PC-3 (cell line): ENCODE measurements around the gene TNK2. TPM values are rescaled to one million over a fixed set of nuclear protein-coding genes. Genes with fewer than 3 reads are reported as not detected.
"Not testable (repeated sequence)": the region's sequence is repeated elsewhere in the genome, so short reads cannot be mapped to it uniquely, and the experiment has no call there.

Experiments
- ATAC-seq: fragments of 200-7000 bp; cut with Tn5 transposase; 2 replicates; pipeline ENCODE4 v1.9.1; 2020; ENCODE audit warnings: mild to moderate bottlenecking, moderate library complexity
- BruUV-seq: library from RNA; stranded (reverse); fragments of 400-500 nt; replicated peaks from 2 replicates; lab custom pipeline; 2021; lab: Mats Ljungman, UMichigan
- CTCF ChIA-PET: fragments of 300-600 bp; sonication (Branson Sonifier 250); formaldehyde crosslinking; loops from one replicate; lab custom pipeline; 2022; ENCODE audit warnings: antibody characterized with exemption; lab: Charles Lee
- POLR2A ChIA-PET: fragments of 300-600 bp; sonication (Branson Sonifier 250); formaldehyde crosslinking; loops from one replicate; lab custom pipeline; 2022; ENCODE audit warnings: antibody characterized with exemption; ENCODE audit not compliant: unreplicated experiment; lab: Charles Lee
- DNase-seq: peaks from one replicate; pipeline ENCODE4 v3.0.0-alpha.2; 2015
- H2AFZ ChIP-seq: fragments of 300-600 bp; sonication (generic); 2 replicates; pipeline ENCODE4 v1.6.0; 2016; ENCODE audit warnings: antibody characterized with exemption, low read length
- H3F3A ChIP-seq: fragments of 300-600 bp; sonication (generic); one replicate; pipeline ENCODE4 v1.6.0; 2017; ENCODE audit warnings: antibody characterized with exemption, low read length, control low read depth, mild to moderate bottlenecking; ENCODE audit not compliant: unreplicated experiment
- H3K27ac ChIP-seq: fragments of 300-600 bp; sonication (generic); 2 replicates; pipeline ENCODE4 v1.5.1; 2016; ENCODE audit warnings: mild to moderate bottlenecking, low read length
- H3K27me3 ChIP-seq: fragments of 300-600 bp; sonication (generic); 2 replicates; pipeline ENCODE4 v1.6.1; 2016; ENCODE audit warnings: low read length, mixed read lengths
- H3K36me3 ChIP-seq: fragments of 300-600 bp; sonication (generic); 2 replicates; pipeline ENCODE4 v1.6.1; 2016; ENCODE audit warnings: low read depth, mixed run types, low read length, mixed read lengths
- H3K4me1 ChIP-seq: fragments of 300-600 bp; sonication (generic); 2 replicates; pipeline ENCODE4 v1.5.1; 2016; ENCODE audit warnings: low read length; ENCODE audit not compliant: insufficient read depth
- H3K4me2 ChIP-seq: fragments of 300-600 bp; sonication (generic); 2 replicates; pipeline ENCODE4 v1.6.0; 2016; ENCODE audit warnings: low read length
- H3K4me3 ChIP-seq: fragments of 300-600 bp; sonication (generic); 2 replicates; pipeline ENCODE4 v1.5.1; 2016; ENCODE audit warnings: mild to moderate bottlenecking, low read length, mixed read lengths
- H3K79me2 ChIP-seq: fragments of 300-600 bp; sonication (generic); 2 replicates; pipeline ENCODE4 v1.6.1; 2017; ENCODE audit warnings: low read length, mixed read lengths
- H3K9ac ChIP-seq: fragments of 300-600 bp; sonication (generic); 2 replicates; pipeline ENCODE4 v1.6.0; 2016; ENCODE audit warnings: mild to moderate bottlenecking, low read length
- H3K9me2 ChIP-seq: fragments of 300-600 bp; sonication (generic); replicated peaks from 2 replicates; pipeline ENCODE4 v1.6.1; 2016; ENCODE audit warnings: mixed run types, low read length, mixed read lengths
- H3K9me3 ChIP-seq: fragments of 300-600 bp; sonication (generic); 2 replicates; pipeline ENCODE4 v1.6.1; 2016; ENCODE audit warnings: low read length, mixed read lengths
- H4K20me1 ChIP-seq: fragments of 300-600 bp; sonication (generic); 2 replicates; pipeline ENCODE4 v1.6.1; 2016; ENCODE audit warnings: low read length, mixed read lengths
- EZH2 ChIP-seq: fragments of 300-600 bp; sonication (generic); IDR thresholded peaks from one replicate; pipeline ENCODE4 v1.6.1; 2017; ENCODE audit warnings: antibody characterized with exemption, mild to moderate bottlenecking, low read length; ENCODE audit not compliant: unreplicated experiment
- EZH2phosphoT487 ChIP-seq: fragments of 300-600 bp; sonication (generic); IDR thresholded peaks from 2 replicates; pipeline ENCODE4 v1.6.1; 2018; ENCODE audit warnings: mild to moderate bottlenecking, antibody characterized with exemption, low read length, borderline replicate concordance
- intact Hi-C: fragments of 100-400 bp; cut with micrococcal nuclease; formaldehyde crosslinking; loops from 2 replicates; pipeline ENCODE4 v1.9.0; 2023
- total RNA-seq: library from RNA; depleted of rRNA; stranded (reverse); fragments of >200 nt; gene quantifications from 2 replicates; pipeline ENCODE4 v1.2.3, GENCODE V29; 2014
- TF ChIP-seq, protein P1 (sequence below): fragments of 300-600 bp; sonication (generic); conservative IDR thresholded peaks from 2 replicates; pipeline ENCODE4 v1.5.1; 2017; ENCODE audit warnings: antibody characterized with exemption, low read depth, mild to moderate bottlenecking, low read length

Gene TNK2
- total RNA-seq, 1 experiment from 2014 or later: 49.3 TPM

DNA sequence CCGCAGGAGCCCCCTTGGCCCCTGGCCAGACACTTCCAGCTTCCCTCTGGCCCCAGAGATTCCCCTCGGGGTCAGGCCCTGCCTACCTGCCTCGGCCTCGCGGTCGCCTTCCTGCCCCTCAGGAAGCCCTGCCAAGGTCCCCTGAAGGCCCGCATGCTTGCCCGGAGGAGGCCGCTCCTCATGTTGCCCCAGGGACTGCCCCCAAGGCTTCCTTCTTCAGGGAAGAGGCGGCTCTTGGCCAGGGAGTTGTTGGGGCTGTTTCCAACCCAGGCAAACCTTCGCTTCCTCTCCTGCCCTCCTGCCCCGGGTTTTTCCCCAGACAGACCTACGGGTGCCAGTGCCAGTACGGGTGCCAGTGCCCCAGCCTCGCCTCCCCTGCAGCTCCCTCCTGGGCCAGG is 83.2 kb downstream of the TNK2 start:
- H2AFZ ChIP-seq: no peak overlapping the region
- no peaks in the 10 kb centered on the region for H3F3A ChIP-seq
- BruUV-seq: no TSS peak
- ChIA-PET POLR2A (no interaction called here), CTCF (no interaction called here)
- H3K4me2 ChIP-seq: no peak overlapping the region
- intact Hi-C loops: no loop called here
- ATAC-seq: no peak
- H4K20me1 ChIP-seq: no peaks in the 10 kb centered on the region
- H3K79me2 ChIP-seq: no peaks in the 10 kb centered on the region
- H3K9me3 ChIP-seq: no peaks in the 10 kb centered on the region
- no peaks in the 10 kb centered on the region for H3K36me3 ChIP-seq
- no peaks in the 10 kb centered on the region for H3K9me2 ChIP-seq
- H3K27me3 ChIP-seq: no peaks in the 10 kb centered on the region
- no peak overlapping the region for H3K4me3 ChIP-seq
- no peak for DNase-seq
- H3K9ac ChIP-seq: no peak overlapping the region
- no peak for TF ChIP-seq EZH2phosphoT487
- no peak for TF ChIP-seq EZH2
- TF ChIP-seq, protein P1, sequence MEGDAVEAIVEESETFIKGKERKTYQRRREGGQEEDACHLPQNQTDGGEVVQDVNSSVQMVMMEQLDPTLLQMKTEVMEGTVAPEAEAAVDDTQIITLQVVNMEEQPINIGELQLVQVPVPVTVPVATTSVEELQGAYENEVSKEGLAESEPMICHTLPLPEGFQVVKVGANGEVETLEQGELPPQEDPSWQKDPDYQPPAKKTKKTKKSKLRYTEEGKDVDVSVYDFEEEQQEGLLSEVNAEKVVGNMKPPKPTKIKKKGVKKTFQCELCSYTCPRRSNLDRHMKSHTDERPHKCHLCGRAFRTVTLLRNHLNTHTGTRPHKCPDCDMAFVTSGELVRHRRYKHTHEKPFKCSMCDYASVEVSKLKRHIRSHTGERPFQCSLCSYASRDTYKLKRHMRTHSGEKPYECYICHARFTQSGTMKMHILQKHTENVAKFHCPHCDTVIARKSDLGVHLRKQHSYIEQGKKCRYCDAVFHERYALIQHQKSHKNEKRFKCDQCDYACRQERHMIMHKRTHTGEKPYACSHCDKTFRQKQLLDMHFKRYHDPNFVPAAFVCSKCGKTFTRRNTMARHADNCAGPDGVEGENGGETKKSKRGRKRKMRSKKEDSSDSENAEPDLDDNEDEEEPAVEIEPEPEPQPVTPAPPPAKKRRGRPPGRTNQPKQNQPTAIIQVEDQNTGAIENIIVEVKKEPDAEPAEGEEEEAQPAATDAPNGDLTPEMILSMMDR: no peak
- 0 out of 2 replicates have a peak, but pooled peaks cover 10% of the 10 kb centered on the region for H3K4me1 ChIP-seq
- no peak overlapping the region for H3K27ac ChIP-seq

DNA sequence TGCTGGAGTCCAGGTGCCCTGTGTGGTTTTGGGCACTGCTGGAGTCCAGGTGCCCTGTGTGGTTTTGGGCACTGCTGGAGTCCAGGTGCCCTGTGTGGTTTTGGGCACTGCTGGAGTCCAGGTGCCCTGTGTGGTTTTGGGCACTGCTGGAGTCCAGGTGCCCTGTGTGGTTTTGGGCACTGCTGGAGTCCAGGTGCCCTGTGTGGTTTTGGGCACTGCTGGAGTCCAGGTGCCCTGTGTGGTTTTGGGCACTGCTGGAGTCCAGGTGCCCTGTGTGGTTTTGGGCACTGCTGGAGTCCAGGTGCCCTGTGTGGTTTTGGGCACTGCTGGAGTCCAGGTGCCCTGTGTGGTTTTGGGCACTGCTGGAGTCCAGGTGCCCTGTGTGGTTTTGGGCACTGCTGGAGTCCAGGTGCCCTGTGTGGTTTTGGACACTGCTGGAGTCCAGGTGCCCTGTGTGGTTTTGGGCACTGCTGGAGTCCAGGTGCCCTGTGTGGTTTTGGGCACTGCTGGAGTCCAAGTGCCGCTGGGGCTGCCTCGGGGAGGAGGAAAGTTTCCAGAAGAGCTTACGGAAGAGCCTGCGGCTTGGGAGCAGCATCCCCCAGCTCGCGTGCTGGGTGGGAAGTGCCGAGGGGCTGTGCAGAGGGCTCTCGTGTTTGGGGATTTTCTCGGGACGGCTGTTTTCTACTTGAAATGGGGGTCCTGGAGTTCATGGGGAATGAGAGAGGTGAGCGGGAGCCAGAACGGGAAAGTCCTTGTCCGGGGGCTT is 83.7 kb downstream of the TNK2 start:
- H3K9me3 ChIP-seq, intact Hi-C loops, H3K4me3 ChIP-seq, POLR2A ChIA-PET, DNase-seq, H3F3A ChIP-seq, BruUV-seq, H3K36me3 ChIP-seq, H3K4me1 ChIP-seq, H3K4me2 ChIP-seq, H4K20me1 ChIP-seq, H3K27ac ChIP-seq, ATAC-seq, H2AFZ ChIP-seq, H3K79me2 ChIP-seq, H3K9ac ChIP-seq, H3K27me3 ChIP-seq, CTCF ChIA-PET, H3K9me2 ChIP-seq: not testable (repeated sequence)

- Histone ChIP-seq H3K4me2 (no peak overlapping the region), H3K27ac (no peak overlapping the region)
- POLR2A ChIA-PET: no interaction called here
Measured at GRCh38 chr3:195823999-195824398, 84.4 kb downstream of the TNK2 start.

More at GRCh38 chr3:195823999-195824398, 84.4 kb downstream of the TNK2 start:
- no peak for TF ChIP-seq EZH2phosphoT487
- TF ChIP-seq, protein P1: no peak
- no peak for TF ChIP-seq EZH2
- CTCF ChIA-PET: no interaction called here
- no peak overlapping the region for H3K9ac ChIP-seq
- H3K4me3 ChIP-seq: no peak overlapping the region
- H3F3A ChIP-seq: no peaks in the 10 kb centered on the region
- BruUV-seq: no TSS peak
- 0 out of 2 replicates have a peak, but pooled peaks cover 10% of the 10 kb centered on the region for H3K4me1 ChIP-seq
- no peaks in the 10 kb centered on the region for H3K9me2 ChIP-seq
- H2AFZ ChIP-seq: no peak overlapping the region
- intact Hi-C loops: no loop called here
- H3K9me3 ChIP-seq: no peaks in the 10 kb centered on the region
- H3K36me3 ChIP-seq: no peaks in the 10 kb centered on the region
- DNase-seq (peak; percentile 69), ATAC-seq (peak; percentile 54)
- no peaks in the 10 kb centered on the region for H4K20me1 ChIP-seq
- H3K79me2 ChIP-seq: no peaks in the 10 kb centered on the region
- H3K27me3 ChIP-seq: no peaks in the 10 kb centered on the region
